ENCODE measurements around the gene STOX2. TPM values are rescaled to one million over a fixed set of nuclear protein-coding genes. Genes with fewer than 3 reads are reported as not detected.

The STOX2 gene
- total RNA-seq, 1 experiment from 2014 or later: 28.9 TPM

- no peaks in the 10 kb centered on the region for H3K36me3 ChIP-seq (replicated peaks; ENCODE audit: control insufficient read depth, insufficient read depth, low read length)
- H3K4me3 ChIP-seq (ENCODE audit: insufficient read depth, low read depth, low read length): no peak overlapping the region
- DNase-seq: no peak
- H3K27me3 ChIP-seq (ENCODE audit: control insufficient read depth, insufficient read depth, low read length): no peaks in the 10 kb centered on the region
These were observed 159.8 kb downstream of the STOX2 start for GRCh38 chr4:184064877-184065276.

- Histone ChIP-seq H3K4me3 (ENCODE audit: insufficient read depth, low read depth, low read length) (no peak overlapping the region), H3K36me3 (replicated peaks; ENCODE audit: control insufficient read depth, insufficient read depth, low read length) (no peaks in the 10 kb centered on the region), H3K27me3 (ENCODE audit: control insufficient read depth, insufficient read depth, low read length) (no peaks in the 10 kb centered on the region)
- DNase-seq: no peak
These were observed 161.6 kb downstream of the STOX2 start for GRCh38 chr4:184066584-184067300.

DNA sequence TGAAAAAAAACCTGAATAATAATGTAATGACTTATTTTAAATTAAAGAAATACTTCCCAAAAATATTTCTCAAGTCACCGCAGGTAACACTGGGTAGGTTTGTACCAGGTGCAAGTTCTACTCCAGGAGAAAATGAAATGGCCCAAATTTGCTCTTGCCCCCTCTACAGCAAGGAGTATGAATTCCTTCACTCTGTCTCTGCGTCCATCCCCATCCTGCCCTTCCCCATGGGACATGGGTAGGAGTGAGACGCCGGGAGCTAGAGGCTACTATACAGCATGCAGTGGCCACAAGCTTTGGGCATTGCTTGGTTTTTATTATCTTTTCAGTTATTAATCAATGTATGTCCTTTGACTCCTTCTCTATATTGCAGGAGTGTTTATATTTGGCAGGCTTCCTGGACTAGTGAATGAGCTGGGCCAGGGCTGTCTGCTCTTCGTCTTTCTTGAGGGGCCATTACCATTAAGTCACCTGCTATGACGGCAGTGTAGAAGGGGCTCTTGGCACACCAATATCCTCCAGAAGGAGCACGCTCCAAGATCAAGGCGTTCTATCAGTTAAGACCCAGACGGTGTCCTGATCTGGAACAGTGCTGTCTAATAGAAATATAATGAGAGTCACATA, 162.9 kb downstream of the STOX2 start:
- peak; percentile 32 for DNase-seq
- H3K27me3 ChIP-seq (ENCODE audit: control insufficient read depth, insufficient read depth, low read length): no peaks in the 10 kb centered on the region

More for the DNA sequence above, 162.9 kb downstream of the STOX2 start:
- H3K4me3 ChIP-seq (ENCODE audit: insufficient read depth, low read depth, low read length): no peak overlapping the region
- no peaks in the 10 kb centered on the region for H3K36me3 ChIP-seq (replicated peaks; ENCODE audit: control insufficient read depth, insufficient read depth, low read length)

Other genes starting within 250 kb of the STOX2 start
- 20.5 and 29.1 TPM in 2 replicates for gene RWDD4, start 246.1 kb upstream of the STOX2 start, total RNA-seq (2014; rRNA removed; shearing (Covaris generic))
- gene TRAPPC11, start 246.0 kb upstream of the STOX2 start, total RNA-seq (2014; rRNA removed; shearing (Covaris generic)): 27.1 and 43.0 TPM in 2 replicates

Data from H7 (cell line).